ENCODE data around the gene ABTB2.

The ABTB2 gene

GRCh38 chr11:34311126-34311525 lies 46.7 kb downstream of the ABTB2 start:
- no peak for TF ChIP-seq CTCF (IDR thresholded peaks at IDR 0.05; ENCODE audit: low read depth, low read length)
- H3K9me3 ChIP-seq (ENCODE audit: severe bottlenecking): no peaks in the 10 kb centered on the region
- H3K4me3 ChIP-seq (ENCODE audit: low read depth, low read length): no peak overlapping the region
- H3K27me3 ChIP-seq (ENCODE audit: insufficient read depth, low read depth, severe bottlenecking): no peaks in the 10 kb centered on the region
- no peak overlapping the region for H3K27ac ChIP-seq
- DNase-seq: no peak
- H3K36me3 ChIP-seq: peaks cover 8% of the 10 kb centered on the region

DNA sequence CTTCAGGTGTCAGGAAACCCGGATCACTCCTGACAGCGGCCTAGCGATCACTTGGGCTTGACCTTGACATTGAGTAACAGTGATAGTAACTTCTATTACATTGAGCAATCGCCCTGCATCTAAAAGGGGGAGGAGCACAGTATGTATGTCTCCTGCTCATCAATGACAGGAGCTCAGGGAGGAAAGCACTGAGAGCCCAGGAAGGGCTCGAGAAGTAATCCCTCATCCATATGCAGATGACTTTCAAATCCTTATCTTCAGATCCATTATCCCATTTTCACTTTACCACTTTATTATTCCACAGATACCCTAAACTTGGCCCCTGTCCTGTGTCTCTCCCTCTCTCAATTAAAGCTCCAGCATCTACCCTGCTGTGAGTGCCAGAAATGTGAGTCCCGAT lies 47.8 kb downstream of the ABTB2 start:
- DNase-seq: no peak
- no peak for TF ChIP-seq CTCF (IDR thresholded peaks at IDR 0.05; ENCODE audit: low read depth, low read length)
- H3K9me3 ChIP-seq (ENCODE audit: severe bottlenecking): no peaks in the 10 kb centered on the region
- H3K4me3 ChIP-seq (ENCODE audit: low read depth, low read length): no peak overlapping the region
- peaks cover 8% of the 10 kb centered on the region for H3K36me3 ChIP-seq
- H3K27me3 ChIP-seq (ENCODE audit: insufficient read depth, low read depth, severe bottlenecking): no peaks in the 10 kb centered on the region
- H3K27ac ChIP-seq: no peak overlapping the region

GRCh38 chr11:34308913-34309585 lies 48.8 kb downstream of the ABTB2 start:
- no peaks in the 10 kb centered on the region for H3K27me3 ChIP-seq (ENCODE audit: insufficient read depth, low read depth, severe bottlenecking)
- H3K27ac ChIP-seq: no peak overlapping the region
- peaks cover 7% of the 10 kb centered on the region for H3K36me3 ChIP-seq
- TF ChIP-seq CTCF (IDR thresholded peaks at IDR 0.05; ENCODE audit: low read depth, low read length): no peak
- no peak overlapping the region for H3K4me3 ChIP-seq (ENCODE audit: low read depth, low read length)
- no peaks in the 10 kb centered on the region for H3K9me3 ChIP-seq (ENCODE audit: severe bottlenecking)
- DNase-seq: no peak

GRCh38 chr11:34308049-34308912 lies 49.5 kb downstream of the ABTB2 start:
- DNase-seq: no peak
- no peak overlapping the region for H3K4me3 ChIP-seq (ENCODE audit: low read depth, low read length)
- H3K27ac ChIP-seq: no peak overlapping the region
- no peaks in the 10 kb centered on the region for H3K9me3 ChIP-seq (ENCODE audit: severe bottlenecking)
- no peaks in the 10 kb centered on the region for H3K27me3 ChIP-seq (ENCODE audit: insufficient read depth, low read depth, severe bottlenecking)
- no peaks in the 10 kb centered on the region; the same call in 1 of the 2 replicates for H3K36me3 ChIP-seq
- TF ChIP-seq CTCF (IDR thresholded peaks at IDR 0.05; ENCODE audit: low read depth, low read length): no peak

DNA sequence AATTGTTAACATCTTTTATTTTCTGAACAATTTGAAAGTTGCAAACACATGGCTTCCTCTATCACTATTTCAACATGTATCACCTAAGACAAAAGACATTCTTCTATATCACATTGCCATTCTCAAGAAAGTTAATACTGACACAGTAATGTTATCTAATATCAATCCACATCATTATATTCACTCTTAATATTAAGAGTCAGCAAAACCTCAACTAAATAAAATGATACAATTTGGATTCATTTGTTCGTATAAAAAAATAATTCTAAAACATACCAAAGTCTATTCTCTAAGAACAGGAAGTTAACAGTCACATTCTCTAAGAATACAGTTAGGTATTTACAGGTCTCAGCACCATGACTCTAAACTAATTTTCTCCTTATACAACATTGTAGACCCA lies 52.0 kb downstream of the ABTB2 start:
- Histone ChIP-seq H3K4me3 (ENCODE audit: low read depth, low read length) (no peak overlapping the region), H3K27me3 (ENCODE audit: insufficient read depth, low read depth, severe bottlenecking) (no peaks in the 10 kb centered on the region), H3K9me3 (ENCODE audit: severe bottlenecking) (no peaks in the 10 kb centered on the region), H3K36me3 (no peaks in the 10 kb centered on the region), H3K27ac (no peak overlapping the region)
- TF ChIP-seq CTCF (IDR thresholded peaks at IDR 0.05; ENCODE audit: low read depth, low read length): no peak
- DNase-seq: no peak

All from WERI-Rb-1 (cell line).